Measurements from ENCODE around the gene CST5. TPM values are rescaled to one million over a fixed set of nuclear protein-coding genes. Genes with fewer than 3 reads are reported as not detected.
"Not testable (repeated sequence)": the region's sequence is repeated elsewhere in the genome, so short reads cannot be mapped to it uniquely, and the experiment has no call there.

The CST5 gene
- total RNA-seq, 3 donors from 2014 or later: not detected

DNA sequence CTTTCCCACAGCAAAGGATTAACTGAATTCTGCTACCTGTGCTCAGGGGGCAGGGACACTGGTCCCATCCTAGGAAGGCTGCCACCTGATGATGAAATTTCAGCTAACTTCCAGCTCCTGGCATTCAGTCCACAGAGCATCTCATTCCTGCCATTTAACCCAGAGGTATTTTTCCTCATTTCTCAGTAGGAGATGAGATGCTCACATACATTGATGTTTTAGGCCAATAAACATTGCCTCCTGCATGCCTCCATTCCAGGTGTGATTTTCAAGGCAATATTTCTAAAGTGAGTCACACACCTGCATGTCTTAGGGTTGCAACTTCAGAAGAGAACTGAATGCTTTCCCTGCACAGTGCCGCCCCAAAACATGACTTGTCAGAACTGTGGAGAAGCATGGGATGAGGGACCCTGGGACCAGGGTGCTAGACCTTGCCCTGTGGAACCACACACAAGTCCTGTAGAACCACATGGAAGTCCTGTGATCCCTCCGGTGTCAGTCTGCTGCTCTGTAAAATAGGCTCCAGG lies 1.5 kb downstream of the CST5 start:
- H3K36me3 Mint-ChIP-seq (ENCODE audit: insufficient read depth); H3K4me3 Mint-ChIP-seq: not testable (repeated sequence)

DNA sequence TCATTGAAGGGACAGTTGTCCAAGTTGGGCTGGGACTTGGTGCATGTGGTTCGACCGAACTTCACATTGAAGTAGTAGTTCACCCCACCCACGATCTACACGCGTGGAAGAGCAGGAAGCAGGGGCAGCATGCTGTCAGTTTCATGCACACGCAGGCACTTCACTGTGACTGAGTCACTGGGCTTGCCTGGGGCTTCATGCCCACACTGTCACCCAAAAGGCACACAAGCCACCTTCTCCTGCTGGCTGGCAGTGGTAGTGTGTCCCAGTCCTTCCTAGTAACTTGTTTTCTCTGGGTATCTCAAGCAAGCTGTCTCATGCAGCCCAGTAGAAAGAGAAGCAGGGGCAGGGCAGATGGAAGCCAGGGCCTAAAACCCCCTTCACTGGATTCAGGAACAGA lies 2.0 kb downstream of the CST5 start:
- no peaks in the 10 kb centered on the region for H3K36me3 Mint-ChIP-seq (ENCODE audit: insufficient read depth)
- ATAC-seq: no peak
- H3K27me3 Mint-ChIP-seq (ENCODE audit: low read depth): peaks cover 4% of the 10 kb centered on the region
- H3K9me3 Mint-ChIP-seq: no peaks in the 10 kb centered on the region
- peaks cover 3% of the 10 kb centered on the region for H3K4me1 Mint-ChIP-seq (ENCODE audit: low read depth)
- no peak for DNase-seq
- H3K4me3 Mint-ChIP-seq: no peak overlapping the region

More for the DNA sequence above, 1.5 kb downstream of the CST5 start:
- not testable (repeated sequence) for DNase-seq; H3K27me3 Mint-ChIP-seq (ENCODE audit: low read depth); H3K9me3 Mint-ChIP-seq; H3K4me1 Mint-ChIP-seq (ENCODE audit: low read depth); ATAC-seq

DNA sequence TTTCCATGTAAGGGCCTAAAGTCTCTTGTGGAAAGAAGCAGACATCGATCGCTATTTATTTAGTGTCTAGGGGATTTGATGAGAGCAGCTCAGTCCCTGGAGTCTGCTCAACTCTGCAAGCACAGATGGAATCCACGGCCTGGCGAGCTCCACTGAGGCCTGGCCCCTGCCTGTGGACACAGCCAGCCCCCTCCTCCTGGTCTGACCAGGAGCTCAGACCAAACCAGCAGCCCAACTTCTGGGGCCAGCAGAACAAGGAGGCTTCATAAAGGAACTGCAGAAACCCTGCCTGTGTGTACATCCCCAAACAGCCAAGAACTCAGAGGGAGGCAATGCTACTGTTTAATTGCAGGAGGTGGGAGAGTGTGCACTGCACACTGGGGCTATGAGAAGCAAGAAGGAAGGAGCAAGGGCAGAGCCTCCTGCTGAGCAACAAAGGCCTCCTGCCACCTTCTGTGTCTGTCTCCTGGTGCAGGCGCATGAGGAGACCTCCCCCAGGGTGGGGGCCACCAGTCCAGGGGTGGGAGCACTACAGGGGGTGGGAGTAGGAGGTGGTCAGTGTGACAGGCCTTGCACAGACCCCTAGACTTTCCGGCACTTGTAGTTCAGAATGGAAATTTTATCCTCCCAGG lies 3.8 kb downstream of the CST5 start:
- no peak for ATAC-seq
- Mint-ChIP-seq H3K4me1 (ENCODE audit: low read depth) (peaks cover 3% of the 10 kb centered on the region), H3K27me3 (ENCODE audit: low read depth) (peaks cover 10% of the 10 kb centered on the region), H3K9me3 (no peaks in the 10 kb centered on the region), H3K4me3 (no peak overlapping the region), H3K36me3 (ENCODE audit: insufficient read depth) (no peaks in the 10 kb centered on the region)
- no peak for DNase-seq

DNA sequence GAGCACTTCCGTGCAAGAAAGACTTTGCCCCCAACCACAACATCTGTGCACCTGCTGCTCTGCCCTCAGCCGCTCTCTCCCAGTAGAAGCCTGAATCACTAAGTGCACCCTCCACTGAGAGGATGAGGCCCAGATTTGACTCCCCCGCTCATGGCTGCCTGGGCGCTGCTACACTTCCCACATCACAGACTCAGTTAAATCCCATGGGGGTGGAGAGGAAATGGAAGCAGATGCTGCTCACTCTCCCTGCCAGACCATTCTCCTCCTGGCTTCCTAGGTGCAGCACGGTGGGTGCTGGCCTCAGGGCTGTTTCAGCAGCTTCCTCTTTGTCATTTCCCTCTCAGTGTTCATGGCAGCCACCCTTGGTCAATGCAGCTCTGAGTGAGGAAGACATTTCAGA lies 4.8 kb downstream of the CST5 start:
- peaks cover 18% of the 10 kb centered on the region for H3K27me3 Mint-ChIP-seq (ENCODE audit: low read depth)
- DNase-seq (no peak), ATAC-seq (no peak)
- peaks cover 3% of the 10 kb centered on the region for H3K4me1 Mint-ChIP-seq (ENCODE audit: low read depth)
- H3K36me3 Mint-ChIP-seq (ENCODE audit: insufficient read depth): no peaks in the 10 kb centered on the region
- no peaks in the 10 kb centered on the region for H3K9me3 Mint-ChIP-seq
- H3K4me3 Mint-ChIP-seq: no peak overlapping the region

DNA sequence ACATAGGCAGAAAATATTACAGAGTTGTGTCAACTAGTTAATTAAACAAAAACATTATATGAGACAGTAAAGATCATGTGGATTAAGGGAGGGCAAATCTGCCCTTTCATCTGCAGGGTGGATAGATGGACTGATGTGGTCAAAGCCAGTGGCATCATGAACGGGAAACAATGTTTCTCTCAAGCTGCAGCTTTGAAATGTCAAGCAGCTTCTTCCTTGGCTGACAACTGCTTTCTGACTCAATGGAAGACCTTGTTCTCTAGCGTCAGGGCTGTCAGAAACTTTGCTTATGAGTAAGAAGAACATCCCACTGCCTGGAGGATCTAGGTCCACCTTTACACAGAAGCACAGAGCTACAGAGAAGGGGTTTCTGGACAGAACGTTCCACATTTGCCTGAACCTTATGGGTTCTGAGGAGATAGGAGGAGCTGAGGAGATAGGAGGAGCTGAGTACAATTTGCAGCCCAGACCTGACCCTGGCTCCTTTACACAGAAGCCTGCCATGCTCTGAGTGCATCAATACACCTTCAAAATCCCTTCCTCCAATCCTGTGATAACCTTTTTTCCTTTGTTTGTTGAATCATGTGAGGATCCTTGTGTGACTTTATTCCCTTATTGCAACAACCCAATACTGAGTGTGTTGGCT lies 6.1 kb downstream of the CST5 start:
- H3K4me3 Mint-ChIP-seq: no peak overlapping the region
- H3K36me3 Mint-ChIP-seq (ENCODE audit: insufficient read depth): no peaks in the 10 kb centered on the region
- no peak for ATAC-seq
- H3K27me3 Mint-ChIP-seq (ENCODE audit: low read depth): peaks cover 27% of the 10 kb centered on the region
- peaks cover 3% of the 10 kb centered on the region for H3K4me1 Mint-ChIP-seq (ENCODE audit: low read depth)
- DNase-seq: no peak
- H3K9me3 Mint-ChIP-seq: no peaks in the 10 kb centered on the region

DNA sequence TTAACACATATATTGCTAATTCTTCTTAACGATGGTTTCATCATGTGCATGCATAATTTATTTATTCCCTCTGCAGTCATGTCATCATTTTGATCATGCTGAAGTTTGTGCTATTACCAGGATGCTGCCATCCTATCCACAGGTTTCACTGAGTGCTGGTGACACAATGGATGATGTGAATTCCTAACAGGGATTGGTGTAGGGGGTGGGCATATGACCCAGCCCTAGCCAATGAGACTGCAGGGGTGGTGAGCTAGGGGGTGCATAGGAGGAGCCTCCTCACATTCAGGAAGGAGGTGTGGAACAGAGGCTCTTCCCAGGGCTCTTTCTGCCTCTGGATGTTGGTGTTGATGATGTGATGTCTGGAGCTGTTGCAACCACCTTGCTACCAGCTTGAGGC lies 7.5 kb downstream of the CST5 start:
- Mint-ChIP-seq H3K4me1 (ENCODE audit: low read depth) (peaks cover 3% of the 10 kb centered on the region), H3K36me3 (ENCODE audit: insufficient read depth) (no peaks in the 10 kb centered on the region), H3K4me3 (no peak overlapping the region), H3K27me3 (ENCODE audit: low read depth) (peaks cover 30% of the 10 kb centered on the region), H3K9me3 (no peaks in the 10 kb centered on the region)
- ATAC-seq (no peak), DNase-seq (no peak)

DNA sequence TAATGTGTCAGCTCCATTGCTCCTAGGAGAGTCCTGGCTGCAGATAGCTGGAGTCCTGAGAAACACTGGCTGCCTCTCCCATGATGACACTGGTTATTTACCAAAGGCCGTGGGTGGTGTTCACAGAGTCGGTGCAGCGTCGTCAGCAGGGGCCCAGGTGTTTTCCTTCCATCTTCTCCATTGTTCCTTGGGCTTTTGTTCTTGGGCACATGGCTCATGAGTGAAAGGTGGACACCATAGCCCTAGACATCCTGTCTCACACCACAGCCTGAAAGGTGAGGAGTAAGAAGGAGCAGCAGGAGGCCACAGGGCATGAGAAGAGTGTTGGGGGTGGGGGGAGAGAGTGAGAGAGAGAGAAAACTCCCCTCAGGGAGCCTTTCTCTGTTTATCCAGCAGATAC lies 9.1 kb downstream of the CST5 start:
- no peak for DNase-seq
- ATAC-seq: no peak
- Mint-ChIP-seq H3K4me3 (no peak overlapping the region), H3K36me3 (ENCODE audit: insufficient read depth) (no peaks in the 10 kb centered on the region), H3K4me1 (ENCODE audit: low read depth) (peaks cover 3% of the 10 kb centered on the region), H3K27me3 (ENCODE audit: low read depth) (peaks cover 30% of the 10 kb centered on the region), H3K9me3 (no peaks in the 10 kb centered on the region)

DNA sequence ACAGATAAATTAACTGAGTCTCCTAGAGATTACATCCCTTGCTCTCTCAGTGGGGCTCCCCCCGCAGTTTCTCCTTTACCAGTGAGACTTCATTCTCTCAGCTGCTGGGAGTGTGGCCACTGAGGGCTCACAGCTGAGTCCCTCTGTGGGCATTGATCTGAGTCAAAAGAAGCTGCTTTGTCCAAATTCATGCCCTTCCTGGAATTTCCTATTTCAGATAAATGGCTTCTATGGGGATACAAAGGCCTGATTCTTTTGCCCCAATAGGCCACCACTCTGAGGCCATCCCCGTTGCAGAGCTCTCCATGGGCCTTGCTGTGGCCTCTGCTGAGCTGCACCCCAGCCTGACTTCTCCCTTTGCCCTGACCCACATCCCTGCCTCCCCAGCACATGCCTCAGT lies 10.0 kb downstream of the CST5 start:
- DNase-seq: no peak
- no peak for ATAC-seq
- Mint-ChIP-seq H3K27me3 (ENCODE audit: low read depth) (peaks cover 30% of the 10 kb centered on the region), H3K4me1 (ENCODE audit: low read depth) (no peaks in the 10 kb centered on the region), H3K4me3 (no peak overlapping the region), H3K9me3 (no peaks in the 10 kb centered on the region), H3K36me3 (ENCODE audit: insufficient read depth) (no peaks in the 10 kb centered on the region)

DNA sequence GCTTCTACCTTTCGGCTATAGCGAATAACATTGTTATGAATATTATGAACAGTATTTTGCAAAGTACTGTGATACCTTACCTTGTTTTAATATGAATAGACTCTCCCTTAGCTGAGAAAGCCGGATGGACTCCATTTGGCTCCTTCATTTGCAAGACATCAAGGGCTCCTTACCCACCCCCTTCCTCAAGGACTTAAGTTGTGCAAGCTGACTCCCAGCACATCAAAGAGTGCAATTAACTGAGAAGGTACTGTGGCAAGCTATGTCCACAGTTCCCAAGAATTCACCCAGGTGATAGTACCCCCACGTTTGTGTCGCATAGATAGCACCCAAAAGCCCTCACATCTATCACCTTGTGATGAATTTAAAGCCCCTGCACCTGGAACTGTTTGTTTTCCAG lies 11.2 kb downstream of the CST5 start:
- H3K27me3 Mint-ChIP-seq (ENCODE audit: low read depth): peaks cover 28% of the 10 kb centered on the region
- H3K4me3 Mint-ChIP-seq: no peak overlapping the region
- no peaks in the 10 kb centered on the region for H3K4me1 Mint-ChIP-seq (ENCODE audit: low read depth)
- no peak for ATAC-seq
- no peak for DNase-seq
- H3K9me3 Mint-ChIP-seq: no peaks in the 10 kb centered on the region
- H3K36me3 Mint-ChIP-seq (ENCODE audit: insufficient read depth): no peaks in the 10 kb centered on the region

DNA sequence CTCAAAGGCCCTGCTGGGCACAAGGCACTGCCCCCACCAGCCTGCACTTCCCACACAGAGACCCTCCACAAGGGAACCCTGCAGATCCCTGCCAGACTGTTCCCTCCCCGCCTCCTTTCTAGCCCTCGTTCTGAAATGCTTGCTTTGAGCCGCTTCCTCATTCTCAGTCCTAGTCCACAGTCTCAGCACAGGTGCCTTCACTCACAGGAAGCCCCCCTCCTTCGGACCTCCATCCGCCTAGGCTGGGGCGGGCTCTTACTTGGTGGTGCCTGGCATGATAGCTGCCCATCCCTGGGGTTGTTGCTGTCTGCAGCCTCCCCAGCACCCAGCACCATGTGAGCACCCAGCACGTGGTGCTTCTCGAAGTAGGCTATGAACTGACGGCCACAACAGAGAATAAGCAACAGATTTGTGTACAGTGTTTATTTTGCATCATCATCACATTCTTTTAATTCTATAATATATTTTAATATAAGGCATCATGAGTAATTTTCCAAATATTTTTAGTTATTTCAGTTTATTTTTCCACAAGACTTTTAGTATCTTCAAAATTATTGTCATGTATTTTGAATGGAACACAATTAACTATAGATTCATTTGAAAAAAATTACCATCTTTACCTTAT lies 12.3 kb downstream of the CST5 start:
- Mint-ChIP-seq H3K27me3 (ENCODE audit: low read depth) (peaks cover 27% of the 10 kb centered on the region), H3K4me1 (ENCODE audit: low read depth) (no peaks in the 10 kb centered on the region), H3K36me3 (ENCODE audit: insufficient read depth) (no peaks in the 10 kb centered on the region), H3K9me3 (no peaks in the 10 kb centered on the region), H3K4me3 (no peak overlapping the region)
- ATAC-seq (no peak), DNase-seq (no peak)

DNA sequence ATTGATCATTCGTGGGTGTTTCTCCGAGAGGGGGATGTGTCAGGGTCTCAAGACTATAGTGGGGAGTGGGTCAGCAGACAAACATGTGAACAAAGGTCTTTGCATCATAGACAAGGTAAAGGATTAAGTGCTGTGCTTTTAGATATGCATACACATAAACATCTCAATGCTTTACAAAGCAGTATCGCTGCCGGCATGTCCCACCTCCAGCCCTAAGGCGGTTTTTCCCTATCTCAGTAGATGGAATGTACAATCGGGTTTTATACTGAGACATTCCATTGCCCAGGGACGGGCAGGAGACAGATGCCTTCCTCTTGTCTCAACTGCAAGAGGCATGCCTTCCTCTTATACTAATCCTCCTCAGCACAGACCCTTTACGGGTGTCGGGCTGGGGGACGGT lies 18.8 kb downstream of the CST5 start:
- H3K4me1 Mint-ChIP-seq (ENCODE audit: low read depth); H3K4me3 Mint-ChIP-seq; H3K27me3 Mint-ChIP-seq (ENCODE audit: low read depth); H3K9me3 Mint-ChIP-seq; ATAC-seq; H3K36me3 Mint-ChIP-seq (ENCODE audit: insufficient read depth); DNase-seq: not testable (repeated sequence)

DNA sequence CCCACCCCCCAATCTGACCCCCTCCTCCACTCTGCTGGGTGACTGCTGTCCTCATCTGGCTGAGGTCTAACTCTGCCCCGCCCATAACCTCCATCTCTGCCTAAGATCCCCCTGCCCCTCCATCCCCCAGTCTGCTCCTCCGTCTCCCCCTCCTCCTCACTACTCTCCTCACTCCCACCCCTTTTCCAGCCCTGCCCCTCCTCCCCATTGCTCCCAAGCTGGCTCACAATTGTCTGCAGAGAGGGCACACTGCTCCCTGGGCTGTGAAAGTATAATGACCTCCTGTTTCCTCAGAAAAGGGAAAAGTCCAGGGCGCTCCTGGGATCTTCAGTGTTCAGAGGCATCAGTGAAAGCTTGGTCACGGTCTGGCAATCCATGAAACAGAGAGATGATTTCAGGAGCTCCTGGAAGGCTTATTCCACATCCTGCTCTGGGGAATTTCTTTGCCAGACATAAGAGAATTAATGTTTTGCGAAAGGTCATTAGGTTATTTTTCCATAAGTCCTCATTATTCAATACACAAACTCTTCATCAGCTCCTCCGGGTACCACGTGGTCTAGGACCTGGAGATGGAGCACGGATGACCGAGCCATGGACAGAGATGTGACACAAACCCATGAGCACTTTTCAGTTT lies 21.5 kb downstream of the CST5 start:
- Mint-ChIP-seq H3K4me3 (no peak overlapping the region), H3K4me1 (ENCODE audit: low read depth) (no peaks in the 10 kb centered on the region), H3K27me3 (ENCODE audit: low read depth) (no peaks in the 10 kb centered on the region), H3K36me3 (ENCODE audit: insufficient read depth) (no peaks in the 10 kb centered on the region), H3K9me3 (no peaks in the 10 kb centered on the region)
- DNase-seq (no peak), ATAC-seq (no peak)

DNA sequence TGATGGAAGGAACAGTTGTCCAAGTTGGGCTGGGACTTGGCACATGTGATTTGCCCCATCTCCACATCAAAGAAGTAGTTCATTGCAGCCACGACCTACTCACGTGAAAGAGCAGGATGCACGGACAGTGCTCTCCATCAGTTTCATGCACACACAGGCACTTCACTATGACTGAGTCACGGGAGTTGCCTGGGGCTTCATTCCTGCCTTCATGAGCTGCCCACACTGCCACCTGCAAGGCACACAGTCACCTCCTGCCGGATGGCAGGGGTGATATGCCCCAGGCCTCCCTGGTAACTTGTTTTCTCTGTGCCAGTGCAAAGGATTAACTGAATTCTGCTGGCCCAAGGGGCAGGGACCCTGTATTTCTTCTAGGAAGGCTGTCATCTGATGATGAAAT lies 22.8 kb downstream of the CST5 start:
- Mint-ChIP-seq H3K27me3 (ENCODE audit: low read depth) (no peaks in the 10 kb centered on the region), H3K4me1 (ENCODE audit: low read depth) (no peaks in the 10 kb centered on the region), H3K4me3 (no peak overlapping the region), H3K36me3 (ENCODE audit: insufficient read depth) (no peaks in the 10 kb centered on the region), H3K9me3 (no peaks in the 10 kb centered on the region)
- ATAC-seq: no peak
- DNase-seq: no peak

DNA sequence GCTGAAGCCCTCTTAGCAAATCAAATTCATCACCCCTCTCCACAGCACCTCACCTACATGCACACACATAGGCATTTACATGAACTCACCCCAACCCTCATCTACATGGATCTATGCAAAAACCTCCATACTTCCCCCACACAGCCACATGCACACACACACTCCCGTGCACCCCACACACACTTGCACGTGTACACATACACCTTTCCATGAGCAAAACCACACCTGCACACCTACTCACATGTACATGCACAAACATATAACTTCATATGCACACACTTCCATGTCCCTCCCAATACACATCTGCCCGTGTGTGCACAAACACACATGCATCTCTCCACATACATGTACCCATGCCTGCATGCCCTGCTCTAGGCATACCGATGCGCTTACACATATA lies 23.3 kb downstream of the CST5 start:
- no peaks in the 10 kb centered on the region for H3K9me3 Mint-ChIP-seq
- H3K4me3 Mint-ChIP-seq: no peak overlapping the region
- H3K27me3 Mint-ChIP-seq (ENCODE audit: low read depth): no peaks in the 10 kb centered on the region
- H3K4me1 Mint-ChIP-seq (ENCODE audit: low read depth): no peaks in the 10 kb centered on the region
- DNase-seq: no peak
- H3K36me3 Mint-ChIP-seq (ENCODE audit: insufficient read depth): no peaks in the 10 kb centered on the region
- ATAC-seq: no peak

DNA sequence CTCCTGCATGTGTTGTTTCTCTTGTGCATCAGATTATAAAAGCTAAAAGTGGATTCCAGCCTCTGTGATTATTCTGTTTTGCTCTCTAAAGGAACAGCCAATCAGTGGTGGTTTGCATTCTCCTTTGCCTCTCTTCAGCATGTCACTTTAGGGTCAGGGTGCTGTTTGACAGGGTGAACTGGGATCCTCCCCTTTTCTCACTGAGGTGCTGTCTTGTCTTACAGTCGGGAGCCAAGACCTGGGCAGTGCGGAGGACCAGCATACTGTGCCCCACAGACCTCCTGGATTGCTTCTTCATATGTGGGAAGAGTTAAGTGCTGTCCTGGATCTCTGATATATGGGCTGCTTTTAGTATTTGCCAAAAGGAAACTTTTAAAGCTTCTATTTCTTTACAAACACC lies 37.9 kb downstream of the CST5 start:
- ATAC-seq: no peak
- peaks cover 7% of the 10 kb centered on the region for H3K9me3 Mint-ChIP-seq
- H3K27me3 Mint-ChIP-seq (ENCODE audit: low read depth): peaks cover 12% of the 10 kb centered on the region
- no peaks in the 10 kb centered on the region for H3K36me3 Mint-ChIP-seq (ENCODE audit: insufficient read depth)
- H3K4me1 Mint-ChIP-seq (ENCODE audit: low read depth): no peaks in the 10 kb centered on the region
- DNase-seq: no peak
- H3K4me3 Mint-ChIP-seq: no peak overlapping the region

Measured in activated T-cell treated with anti-CD3 and anti-CD28 coated beads, Interleukin-2, amount 50 U/mL, for 4 hours (primary cell).